ENCODE results near the gene CACNA1I. TPM values are rescaled to one million over a fixed set of nuclear protein-coding genes. Genes with fewer than 3 reads are reported as not detected.

CACNA1I gene
- total RNA-seq, 6 donors from 2014 or later = 0.15 to 4.2 (median 0.34) TPM

DNA sequence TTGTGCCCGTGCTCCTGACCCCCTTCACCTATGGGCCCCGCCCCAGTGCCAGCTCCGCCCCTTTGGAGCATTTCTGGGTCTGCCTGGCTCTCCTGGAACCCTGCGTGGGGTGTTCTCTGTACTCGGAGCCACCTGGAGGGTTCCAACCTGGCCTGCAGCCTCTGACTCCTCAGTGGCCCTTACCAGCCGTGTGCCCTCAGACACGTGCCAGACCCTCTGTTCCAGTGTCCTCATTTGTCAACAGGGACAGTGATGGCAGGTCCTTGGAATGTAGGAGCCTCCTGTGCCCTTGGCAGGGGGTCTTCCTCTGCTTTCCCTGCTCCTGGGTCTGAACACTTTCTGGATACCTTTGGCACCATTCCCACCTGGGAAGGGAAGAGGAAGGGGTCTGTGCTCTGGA lies 96.4 kb downstream of the CACNA1I start:
- Histone ChIP-seq H3K36me3 (no peaks in the 10 kb centered on the region), H3K27ac (no peak overlapping the region), H3K4me3 (no peak overlapping the region), H3K27me3 (peaks cover 2 to 28% (median 20%) of the 10 kb centered on the region in 4 donors), H3K9me3 (peaks cover 2 to 14% (median 12%) of the 10 kb centered on the region in 4 donors), H3K4me1 (peaks cover 9 to 20% (median 16%) of the 10 kb centered on the region in 4 donors)
- no peak for TF ChIP-seq EP300 (IDR thresholded peaks at IDR 0.05)
- TF ChIP-seq POLR2A (IDR thresholded peaks at IDR 0.05) = no peak
- TF ChIP-seq, protein P1, sequence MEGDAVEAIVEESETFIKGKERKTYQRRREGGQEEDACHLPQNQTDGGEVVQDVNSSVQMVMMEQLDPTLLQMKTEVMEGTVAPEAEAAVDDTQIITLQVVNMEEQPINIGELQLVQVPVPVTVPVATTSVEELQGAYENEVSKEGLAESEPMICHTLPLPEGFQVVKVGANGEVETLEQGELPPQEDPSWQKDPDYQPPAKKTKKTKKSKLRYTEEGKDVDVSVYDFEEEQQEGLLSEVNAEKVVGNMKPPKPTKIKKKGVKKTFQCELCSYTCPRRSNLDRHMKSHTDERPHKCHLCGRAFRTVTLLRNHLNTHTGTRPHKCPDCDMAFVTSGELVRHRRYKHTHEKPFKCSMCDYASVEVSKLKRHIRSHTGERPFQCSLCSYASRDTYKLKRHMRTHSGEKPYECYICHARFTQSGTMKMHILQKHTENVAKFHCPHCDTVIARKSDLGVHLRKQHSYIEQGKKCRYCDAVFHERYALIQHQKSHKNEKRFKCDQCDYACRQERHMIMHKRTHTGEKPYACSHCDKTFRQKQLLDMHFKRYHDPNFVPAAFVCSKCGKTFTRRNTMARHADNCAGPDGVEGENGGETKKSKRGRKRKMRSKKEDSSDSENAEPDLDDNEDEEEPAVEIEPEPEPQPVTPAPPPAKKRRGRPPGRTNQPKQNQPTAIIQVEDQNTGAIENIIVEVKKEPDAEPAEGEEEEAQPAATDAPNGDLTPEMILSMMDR (IDR thresholded peaks at IDR 0.05) = no peak
- DNase-seq (no peak), ATAC-seq (ENCODE audit: low FRiP score in 2 of 2) (no peak)
- 10 to 54% methylated on average over 2 to 7 of the region's 7 CpGs for WGBS, 2 donors

DNA sequence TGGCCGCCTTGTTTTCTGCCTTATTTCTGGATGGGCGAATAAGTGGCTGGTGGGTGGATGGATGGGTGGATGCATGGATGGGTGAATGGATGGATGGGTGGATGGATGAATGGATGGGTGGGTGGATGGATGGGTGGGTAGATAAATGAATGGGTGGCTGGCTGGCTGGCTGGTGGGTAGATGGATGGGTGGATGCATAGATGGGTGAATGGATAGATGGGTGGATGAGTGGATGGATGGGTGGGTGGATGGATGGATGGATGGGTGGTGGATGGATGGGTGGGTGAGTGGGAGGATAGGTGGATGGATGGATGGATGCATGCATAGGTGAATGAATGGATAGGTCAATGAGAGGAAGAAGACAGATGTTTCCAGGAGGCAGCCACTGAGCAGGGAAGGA lies 98.9 kb downstream of the CACNA1I start:
- no peak overlapping the region for H3K27ac ChIP-seq
- H3K4me3 ChIP-seq = no peak overlapping the region
- H3K4me1 ChIP-seq = peaks cover under 1 to 3% (median 2%) of the 10 kb centered on the region in 4 donors
- TF ChIP-seq, protein P1 (IDR thresholded peaks at IDR 0.05) = no peak
- no peak for TF ChIP-seq POLR2AphosphoS5 (IDR thresholded peaks at IDR 0.05)
- TF ChIP-seq POLR2A (IDR thresholded peaks at IDR 0.05) = no peak
- no peak for TF ChIP-seq EP300 (IDR thresholded peaks at IDR 0.05)
- no peaks in the 10 kb centered on the region for H3K36me3 ChIP-seq
- ATAC-seq (ENCODE audit: low FRiP score in 2 of 2) (no peak), DNase-seq (no peak)
- WGBS, 2 donors = 91 to 92% methylated on average over 2 of the region's 2 CpGs
- peaks cover 9 to 26% (median 22%) of the 10 kb centered on the region in 4 donors for H3K9me3 ChIP-seq
- peaks cover 0 to 3% (median 2%) of the 10 kb centered on the region in 4 donors for H3K27me3 ChIP-seq

DNA sequence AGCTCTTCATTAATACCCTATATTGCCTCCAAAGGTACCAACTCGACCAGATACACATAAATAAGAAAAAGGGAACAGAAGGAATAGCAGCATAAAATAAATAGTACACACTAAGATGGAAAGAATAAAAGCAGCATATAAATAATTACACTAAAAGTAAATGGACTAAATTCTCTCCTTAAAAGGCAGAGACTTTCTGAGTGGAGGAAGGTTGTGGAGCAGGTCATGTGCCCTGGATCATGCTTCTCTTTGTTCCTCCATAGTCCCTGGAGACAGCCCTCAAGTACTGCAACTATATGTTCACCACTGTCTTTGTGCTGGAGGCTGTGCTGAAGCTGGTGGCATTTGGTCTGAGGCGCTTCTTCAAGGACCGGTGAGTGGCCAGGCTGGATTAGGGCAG lies 101.4 kb downstream of the CACNA1I start:
- Histone ChIP-seq H3K9me3 (peaks cover 9 to 26% (median 22%) of the 10 kb centered on the region in 4 donors), H3K27me3 (no peaks in the 10 kb centered on the region), H3K36me3 (no peaks in the 10 kb centered on the region), H3K4me1 (no peaks in the 10 kb centered on the region), H3K27ac (no peak overlapping the region), H3K4me3 (no peak overlapping the region)
- ATAC-seq (ENCODE audit: low FRiP score in 2 of 2) (no peak), DNase-seq (no peak)
- 79 to 87% methylated on average over 2 to 3 of the region's 3 CpGs for WGBS, 2 donors
- TF ChIP-seq POLR2AphosphoS5 (IDR thresholded peaks at IDR 0.05) (no peak), POLR2A (IDR thresholded peaks at IDR 0.05) (no peak), EP300 (IDR thresholded peaks at IDR 0.05) (no peak)
- TF ChIP-seq, protein P1 (IDR thresholded peaks at IDR 0.05) = no peak

DNA sequence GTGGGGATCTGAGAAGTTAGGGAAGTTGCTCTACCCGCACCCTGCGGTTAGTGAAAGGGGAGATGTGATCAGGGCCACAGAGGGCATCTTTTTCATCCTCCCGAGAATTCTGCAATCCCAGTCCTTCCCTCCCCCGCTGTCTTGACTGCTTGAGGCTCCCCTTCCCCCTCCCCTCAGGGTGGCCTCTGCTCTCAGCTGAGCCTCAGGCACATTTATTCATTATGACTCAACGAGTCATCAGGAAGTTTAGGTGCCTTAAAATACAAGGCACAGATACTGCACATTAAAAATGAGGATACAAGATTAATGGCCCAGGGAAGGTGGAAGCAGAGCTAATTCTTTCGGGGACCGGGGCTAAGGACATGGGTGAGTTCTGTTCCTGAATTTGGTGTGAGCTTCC lies 104.0 kb downstream of the CACNA1I start:
- Histone ChIP-seq H3K4me3 (no peak overlapping the region), H3K36me3 (no peaks in the 10 kb centered on the region), H3K27ac (no peak overlapping the region), H3K27me3 (no peaks in the 10 kb centered on the region), H3K4me1 (no peaks in the 10 kb centered on the region), H3K9me3 (peaks cover 9 to 26% (median 22%) of the 10 kb centered on the region in 4 donors)
- WGBS, 2 donors = 62 to 66% methylated on average over 7 of the region's 7 CpGs
- no peak for ATAC-seq (ENCODE audit: low FRiP score in 2 of 2)
- no peak for DNase-seq
- TF ChIP-seq POLR2AphosphoS5 (IDR thresholded peaks at IDR 0.05) (no peak), POLR2A (IDR thresholded peaks at IDR 0.05) (no peak), EP300 (IDR thresholded peaks at IDR 0.05) (no peak)
- TF ChIP-seq, protein P1 (IDR thresholded peaks at IDR 0.05) = no peak

DNA sequence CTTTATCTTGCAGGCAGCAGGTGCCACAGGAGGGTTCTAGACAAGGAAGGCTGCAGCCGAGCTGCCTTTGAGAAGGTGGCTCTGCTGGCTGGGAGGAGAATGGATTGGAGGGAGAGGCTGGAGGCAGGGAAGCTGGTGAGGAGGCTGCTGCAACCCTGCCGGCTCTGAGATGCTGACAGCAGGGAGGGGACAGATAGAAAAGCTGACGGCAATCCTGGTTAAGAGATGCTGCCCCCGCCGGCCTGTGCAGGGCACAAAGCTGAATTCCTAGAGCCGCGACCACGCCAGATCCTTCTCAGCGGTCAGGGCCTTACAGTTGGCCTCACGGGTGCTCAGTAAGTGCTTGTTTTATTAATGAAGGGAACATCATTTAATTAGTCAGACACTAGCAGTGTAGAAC lies 105.4 kb downstream of the CACNA1I start:
- Histone ChIP-seq H3K27ac (no peak overlapping the region), H3K9me3 (peaks cover 9 to 22% (median 20%) of the 10 kb centered on the region in 4 donors), H3K4me3 (no peak overlapping the region), H3K4me1 (no peaks in the 10 kb centered on the region), H3K36me3 (no peaks in the 10 kb centered on the region), H3K27me3 (no peaks in the 10 kb centered on the region)
- ATAC-seq (ENCODE audit: low FRiP score in 2 of 2) = no peak
- no peak for DNase-seq
- TF ChIP-seq, protein P1 (IDR thresholded peaks at IDR 0.05) = no peak
- TF ChIP-seq EP300 (IDR thresholded peaks at IDR 0.05) (no peak), POLR2A (IDR thresholded peaks at IDR 0.05) (no peak), POLR2AphosphoS5 (IDR thresholded peaks at IDR 0.05) (no peak)
- WGBS, 2 donors = 51 to 73% methylated on average over 9 to 10 of the region's 10 CpGs
